Lower lobe of right lung (tissue), 2 donors: ENCODE results near the gene IQCM. TPM values are rescaled to one million over a fixed set of nuclear protein-coding genes. Genes with fewer than 3 reads are reported as not detected.

Experiments
- ATAC-seq, 2 donors: fragments of 200-7000 bp; cut with Tn5 transposase; one replicate each; pipeline ENCODE4 v1.9.1; 2020 to 2022; ENCODE audit warnings: mild to moderate bottlenecking in 2 of 2, moderate library complexity in 2 of 2
- DNase-seq: peaks from one replicate; pipeline ENCODE4 v3.0.0-alpha.2; 2020
- H3K27ac ChIP-seq: fragments of 200-600 bp; one replicate; pipeline ENCODE4 v1.8.0; 2022
- H3K27me3 ChIP-seq: fragments of 200-600 bp; one replicate; pipeline ENCODE4 v1.8.0; 2022; ENCODE audit warnings: low read depth
- H3K36me3 ChIP-seq: fragments of 200-600 bp; one replicate; pipeline ENCODE4 v1.8.0; 2022; ENCODE audit warnings: mild to moderate bottlenecking
- H3K4me1 ChIP-seq: fragments of 200-600 bp; one replicate; pipeline ENCODE4 v1.8.0; 2022
- H3K4me3 ChIP-seq: fragments of 200-600 bp; one replicate; pipeline ENCODE4 v1.8.0; 2022; ENCODE audit warnings: mild to moderate bottlenecking
- H3K9me3 ChIP-seq: fragments of 200-600 bp; one replicate; pipeline ENCODE4 v1.8.0; 2022
- intact Hi-C: fragments of 100-400 bp; cut with DNase I; formaldehyde crosslinking; loops from one replicate; pipeline ENCODE4 v1.11.0; 2022
- total RNA-seq: library from RNA; stranded (reverse); fragmentation: NEBNext Ultra II Directional; extraction: Animal tissue kit (Norgen Biotek cat#: 25700); gene quantifications from one replicate; pipeline ENCODE4 v1.2.1, GENCODE V29; 2021
- TF ChIP-seq, protein P1 (sequence below): fragments of 200-600 bp; IDR thresholded peaks from one replicate; pipeline ENCODE4 v1.8.0; 2022; ENCODE audit warnings: antibody characterized with exemption, mild to moderate bottlenecking
- donor health status: DM: no; HTN: yes; CAD: no; lungs with severe emphysema.

The IQCM gene
- total RNA-seq, 1 donor from 2014 or later = not detected

DNA sequence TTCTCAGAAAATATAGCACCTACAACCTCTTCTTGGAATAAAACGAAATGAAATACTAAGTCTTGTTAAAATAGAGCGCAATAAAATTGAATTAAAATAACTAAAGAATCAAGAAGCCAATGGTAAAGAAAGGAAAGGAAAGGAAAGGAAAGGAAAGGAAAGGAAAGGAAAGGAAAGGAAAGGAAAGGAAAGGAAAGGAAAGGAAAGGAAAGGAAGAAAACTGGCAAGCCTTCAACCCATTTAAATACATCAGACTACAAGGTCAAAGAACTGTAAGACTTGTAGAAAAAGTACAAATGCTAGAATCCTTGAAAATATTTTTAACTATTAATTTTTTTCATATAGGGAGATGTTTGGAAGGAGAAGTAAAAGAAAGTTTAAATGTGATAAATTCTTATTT lies 372.1 kb downstream of the IQCM start:
- no peaks in the 10 kb centered on the region for H3K4me1 ChIP-seq
- no peaks in the 10 kb centered on the region for H3K36me3 ChIP-seq
- H3K27me3 ChIP-seq = no peaks in the 10 kb centered on the region
- DNase-seq (no peak), ATAC-seq (no peak)
- H3K27ac ChIP-seq = no peak overlapping the region
- no peaks in the 10 kb centered on the region for H3K9me3 ChIP-seq
- TF ChIP-seq, protein P1, sequence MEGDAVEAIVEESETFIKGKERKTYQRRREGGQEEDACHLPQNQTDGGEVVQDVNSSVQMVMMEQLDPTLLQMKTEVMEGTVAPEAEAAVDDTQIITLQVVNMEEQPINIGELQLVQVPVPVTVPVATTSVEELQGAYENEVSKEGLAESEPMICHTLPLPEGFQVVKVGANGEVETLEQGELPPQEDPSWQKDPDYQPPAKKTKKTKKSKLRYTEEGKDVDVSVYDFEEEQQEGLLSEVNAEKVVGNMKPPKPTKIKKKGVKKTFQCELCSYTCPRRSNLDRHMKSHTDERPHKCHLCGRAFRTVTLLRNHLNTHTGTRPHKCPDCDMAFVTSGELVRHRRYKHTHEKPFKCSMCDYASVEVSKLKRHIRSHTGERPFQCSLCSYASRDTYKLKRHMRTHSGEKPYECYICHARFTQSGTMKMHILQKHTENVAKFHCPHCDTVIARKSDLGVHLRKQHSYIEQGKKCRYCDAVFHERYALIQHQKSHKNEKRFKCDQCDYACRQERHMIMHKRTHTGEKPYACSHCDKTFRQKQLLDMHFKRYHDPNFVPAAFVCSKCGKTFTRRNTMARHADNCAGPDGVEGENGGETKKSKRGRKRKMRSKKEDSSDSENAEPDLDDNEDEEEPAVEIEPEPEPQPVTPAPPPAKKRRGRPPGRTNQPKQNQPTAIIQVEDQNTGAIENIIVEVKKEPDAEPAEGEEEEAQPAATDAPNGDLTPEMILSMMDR = no peak
- H3K4me3 ChIP-seq = no peak overlapping the region
- intact Hi-C loops = no loop called here

DNA sequence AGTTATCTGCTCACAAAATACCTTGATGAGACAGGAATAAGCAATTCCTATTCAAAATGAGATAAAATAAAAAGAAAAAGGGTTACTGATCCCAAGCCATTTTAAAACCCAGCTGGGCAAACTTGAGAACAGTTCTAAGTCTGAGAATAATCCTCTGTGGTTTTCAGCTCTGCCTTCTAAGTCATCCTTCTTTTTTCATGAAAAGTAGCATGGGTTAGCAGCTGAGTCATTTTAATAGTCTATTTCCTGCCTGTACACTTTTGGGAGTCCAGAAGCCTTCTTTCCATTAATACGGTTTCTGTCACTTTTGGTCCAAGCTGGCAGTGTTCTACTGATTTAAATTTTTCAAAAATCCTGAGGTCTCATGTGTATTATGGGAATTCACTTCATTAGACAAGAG lies 374.3 kb downstream of the IQCM start:
- intact Hi-C loops = no loop called here
- no peaks in the 10 kb centered on the region for H3K36me3 ChIP-seq

DNA sequence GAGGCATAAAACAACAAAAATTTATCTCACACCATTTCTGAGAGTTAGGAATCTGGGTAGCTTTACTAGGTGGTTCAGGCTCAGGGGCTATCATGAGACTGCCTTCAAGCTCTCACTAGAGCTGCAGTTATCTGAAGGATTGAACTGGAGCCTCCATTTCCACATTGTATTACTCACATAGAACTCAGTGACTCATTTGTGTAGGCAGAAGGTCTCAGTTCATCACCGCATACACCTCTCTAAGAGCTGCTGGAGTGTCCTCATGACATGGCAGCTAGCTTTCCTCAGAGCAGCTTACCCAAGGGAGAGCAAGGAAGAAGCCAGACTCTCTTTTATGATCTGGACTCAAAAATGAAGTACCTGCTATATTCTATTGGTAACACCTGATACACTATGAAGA lies 389.2 kb downstream of the IQCM start:
- Histone ChIP-seq H3K4me1 (no peaks in the 10 kb centered on the region), H3K9me3 (no peaks in the 10 kb centered on the region), H3K27ac (no peak overlapping the region), H3K36me3 (no peaks in the 10 kb centered on the region), H3K4me3 (no peak overlapping the region), H3K27me3 (no peaks in the 10 kb centered on the region)
- TF ChIP-seq, protein P1 = no peak
- ATAC-seq = no peak
- intact Hi-C loops = no loop called here
- DNase-seq = no peak

More for the DNA sequence above, 374.3 kb downstream of the IQCM start:
- TF ChIP-seq, protein P1 = no peak
- no peak for ATAC-seq
- H3K27me3 ChIP-seq = no peaks in the 10 kb centered on the region
- no peaks in the 10 kb centered on the region for H3K4me1 ChIP-seq
- H3K27ac ChIP-seq = no peak overlapping the region
- DNase-seq = no peak
- no peaks in the 10 kb centered on the region for H3K9me3 ChIP-seq
- H3K4me3 ChIP-seq = no peak overlapping the region

DNA sequence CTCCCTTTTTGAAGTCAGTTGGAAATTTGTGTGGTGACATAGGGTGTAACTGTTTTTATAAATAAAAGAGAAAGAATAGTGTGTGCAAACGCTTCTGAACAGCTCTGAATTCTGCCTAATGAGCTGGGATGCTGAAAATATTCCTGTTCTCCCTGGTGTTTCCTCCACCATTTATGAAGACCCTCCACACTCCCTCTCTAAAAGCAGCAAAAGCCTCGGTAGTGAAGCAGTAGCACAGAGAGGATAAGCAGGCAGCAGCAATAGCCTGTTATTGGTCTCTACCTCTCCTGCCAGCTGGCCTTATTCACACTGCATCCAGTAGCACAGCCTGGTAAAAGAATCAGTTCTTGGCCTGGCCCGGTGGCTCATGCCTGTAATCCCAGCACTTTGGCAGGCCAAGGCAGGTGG lies 406.1 kb downstream of the IQCM start:
- no peaks in the 10 kb centered on the region for H3K36me3 ChIP-seq
- no peaks in the 10 kb centered on the region for H3K9me3 ChIP-seq
- H3K4me3 ChIP-seq = no peak overlapping the region
- TF ChIP-seq, protein P1 = no peak
- H3K27me3 ChIP-seq = no peaks in the 10 kb centered on the region
- H3K4me1 ChIP-seq = no peaks in the 10 kb centered on the region
- DNase-seq (no peak), ATAC-seq (no peak)
- intact Hi-C loops = no loop called here
- H3K27ac ChIP-seq = no peak overlapping the region

DNA sequence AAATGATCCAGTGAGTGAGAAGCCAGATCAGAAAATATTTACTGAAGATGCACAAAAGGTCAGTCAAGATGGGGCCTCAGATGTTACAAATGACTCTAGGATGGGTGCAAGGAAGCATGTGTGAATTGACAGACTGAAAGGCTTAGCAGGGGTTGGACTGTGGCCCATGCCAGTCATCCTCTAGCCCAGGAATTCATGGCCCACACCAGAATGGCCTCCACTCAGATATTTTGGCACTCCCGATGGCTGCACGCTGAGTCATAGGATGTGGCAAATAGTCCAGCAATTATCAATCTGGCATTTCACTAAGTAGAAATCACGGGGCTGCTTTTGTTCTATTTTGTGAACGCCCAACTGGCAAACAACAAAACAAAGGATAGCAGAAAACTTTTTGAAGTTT lies 406.5 kb downstream of the IQCM start:
- ATAC-seq (no peak), DNase-seq (no peak)
- H3K36me3 ChIP-seq = no peaks in the 10 kb centered on the region
- H3K4me3 ChIP-seq = no peak overlapping the region
- TF ChIP-seq, protein P1 = no peak
- H3K27ac ChIP-seq = no peak overlapping the region
- intact Hi-C loops = no loop called here
- no peaks in the 10 kb centered on the region for H3K9me3 ChIP-seq
- no peaks in the 10 kb centered on the region for H3K27me3 ChIP-seq
- H3K4me1 ChIP-seq = no peaks in the 10 kb centered on the region

DNA sequence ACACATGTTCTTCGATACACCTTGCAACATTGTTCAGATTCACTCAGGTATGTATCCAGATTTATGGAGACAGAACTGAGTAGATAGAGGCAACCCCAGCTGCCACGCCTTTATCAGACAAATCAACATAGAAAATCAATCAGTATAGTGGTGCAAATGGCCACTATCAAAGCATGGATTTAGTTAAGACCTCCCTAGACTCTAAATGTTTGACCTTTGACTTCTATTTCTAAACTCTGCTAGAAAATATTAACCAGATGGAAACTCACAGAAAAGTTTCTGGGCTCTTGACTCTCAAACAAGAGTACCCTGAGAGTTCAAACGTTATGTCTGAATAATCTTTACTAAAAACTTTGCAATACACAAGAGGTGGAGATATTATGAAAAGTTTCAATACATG lies 411.5 kb downstream of the IQCM start:
- Histone ChIP-seq H3K36me3 (no peaks in the 10 kb centered on the region), H3K4me3 (no peak overlapping the region), H3K27me3 (no peaks in the 10 kb centered on the region), H3K9me3 (no peaks in the 10 kb centered on the region), H3K27ac (no peak overlapping the region), H3K4me1 (no peaks in the 10 kb centered on the region)
- no peak for ATAC-seq
- TF ChIP-seq, protein P1 = no peak
- no peak for DNase-seq
- intact Hi-C loops = no loop called here
